ENCODE measurements around the gene TBL2. TPM values are rescaled to one million over a fixed set of nuclear protein-coding genes. Genes with fewer than 3 reads are reported as not detected.

The TBL2 gene
- total RNA-seq, 1 experiment from 2014 or later = 60.1 TPM

DNA sequence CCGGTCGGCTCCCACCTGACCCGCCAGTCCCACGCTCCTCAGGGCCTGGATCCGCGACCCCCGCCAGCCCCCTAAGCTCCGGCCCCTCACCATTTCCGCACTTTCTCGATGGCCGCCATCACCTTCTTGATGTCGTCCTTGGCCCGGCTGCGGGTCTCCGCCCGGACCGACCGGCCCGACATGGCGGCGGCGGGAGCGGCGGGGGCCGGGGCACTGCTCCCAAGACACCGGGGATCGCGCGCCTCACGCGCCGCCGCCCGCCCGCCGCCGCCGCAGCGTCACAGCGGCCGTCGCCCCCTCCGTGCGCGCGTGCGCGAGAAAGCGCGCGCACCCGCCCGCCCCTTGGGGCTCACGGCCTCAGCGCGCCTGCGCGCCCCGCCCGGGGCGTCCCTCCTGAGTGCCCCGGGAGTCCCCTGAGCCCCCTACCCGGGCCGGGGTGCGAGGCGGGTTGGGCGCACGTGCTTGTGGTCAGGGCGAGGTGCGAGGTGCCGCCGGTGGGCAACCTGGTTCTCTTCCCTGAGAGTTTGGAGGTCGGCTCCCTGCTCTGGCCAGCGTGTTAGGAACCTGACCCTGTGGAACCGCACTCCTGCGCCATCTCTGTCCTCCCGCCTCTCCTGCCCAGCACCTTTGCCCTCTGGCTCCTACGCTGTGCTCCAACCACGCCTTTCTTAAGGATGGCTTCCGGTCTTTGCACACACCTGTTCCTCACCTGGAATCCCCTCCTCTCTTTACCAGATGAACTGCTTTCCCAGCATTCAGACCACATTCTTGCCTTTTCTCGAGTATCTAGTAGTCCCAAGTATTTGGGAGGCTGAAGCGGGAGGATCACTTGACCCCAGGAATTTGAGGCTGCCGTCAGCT lies 20.8 kb downstream of the TBL2 start, which contains the start of gene BCL7B:
Gene BCL7B (minus strand): TSS at position 294 of the 861 bp plus-strand sequence. CDS start 112 bp downstream, at position 182.
- Histone ChIP-seq H3K4me1 (ENCODE audit: control insufficient read depth, insufficient read depth, low read length) (peaks cover 11% of the 10 kb centered on the region), H3K27ac (ENCODE audit: low read length) (peak within 1 kb of the TSS; percentile 73), H3K36me3 (ENCODE audit: control insufficient read depth, insufficient read depth, low read length) (no peaks in the 10 kb centered on the region), H3K27me3 (ENCODE audit: control insufficient read depth, insufficient read depth, low read length) (no peaks in the 10 kb centered on the region), H3K9me3 (ENCODE audit: control insufficient read depth, insufficient read depth, low read depth, low read length) (no peaks in the 10 kb centered on the region), H3K4me3 (ENCODE audit: low read depth in 2 of 2, low read length in 2 of 2) (peak within 1 kb of the TSS; percentile 57 to 99)
- no TSS peak for BruUV-seq (replicated peaks)
- peak; percentile 54 for DNase-seq (ENCODE audit: low read depth, low spot score)
- POLR2A ChIA-PET = interaction anchor here (0.5 to 1.1 kb wide), 5 partner anchors 9 to 115 kb away, joined by 3 to 7 read pairs (median 4); partner anchors contain the start of gene BAZ1B
- peak; percentile 83 for ATAC-seq
- in situ Hi-C loops (cut with HindIII; ENCODE audit: low pct_unique_long_range_greater_than_20kb, low sequenced_read_pairs) (no loop called here), intact Hi-C loops (cut with micrococcal nuclease; ENCODE audit: unreplicated experiment) (loop anchor here (5.0 kb wide), 1 partner anchor 35 kb away; the partner anchor contains the start of gene BAZ1B)
- TF ChIP-seq REST (IDR thresholded peaks at IDR 0.05; ENCODE audit: insufficient read depth in 1 of 2, low read depth in 2 of 2, low read length in 1 of 2) (0 out of 4 replicates have a peak, but pooled peaks of 1 of the 2 experiments have one; percentile 30), POLR2AphosphoS5 (IDR thresholded peaks at IDR 0.05; ENCODE audit: low read depth, low read length) (peak; percentile 86), TCF7L2 (IDR thresholded peaks at IDR 0.05; ENCODE audit: low read depth, low read length) (0 out of 2 replicates have a peak, but pooled peaks have one; percentile 18), SIN3A (IDR thresholded peaks at IDR 0.05; ENCODE audit: borderline replicate concordance, insufficient read depth, low read depth, low read length) (no peak; the same call in 1 of the 2 replicates)
- TF ChIP-seq, protein P1, sequence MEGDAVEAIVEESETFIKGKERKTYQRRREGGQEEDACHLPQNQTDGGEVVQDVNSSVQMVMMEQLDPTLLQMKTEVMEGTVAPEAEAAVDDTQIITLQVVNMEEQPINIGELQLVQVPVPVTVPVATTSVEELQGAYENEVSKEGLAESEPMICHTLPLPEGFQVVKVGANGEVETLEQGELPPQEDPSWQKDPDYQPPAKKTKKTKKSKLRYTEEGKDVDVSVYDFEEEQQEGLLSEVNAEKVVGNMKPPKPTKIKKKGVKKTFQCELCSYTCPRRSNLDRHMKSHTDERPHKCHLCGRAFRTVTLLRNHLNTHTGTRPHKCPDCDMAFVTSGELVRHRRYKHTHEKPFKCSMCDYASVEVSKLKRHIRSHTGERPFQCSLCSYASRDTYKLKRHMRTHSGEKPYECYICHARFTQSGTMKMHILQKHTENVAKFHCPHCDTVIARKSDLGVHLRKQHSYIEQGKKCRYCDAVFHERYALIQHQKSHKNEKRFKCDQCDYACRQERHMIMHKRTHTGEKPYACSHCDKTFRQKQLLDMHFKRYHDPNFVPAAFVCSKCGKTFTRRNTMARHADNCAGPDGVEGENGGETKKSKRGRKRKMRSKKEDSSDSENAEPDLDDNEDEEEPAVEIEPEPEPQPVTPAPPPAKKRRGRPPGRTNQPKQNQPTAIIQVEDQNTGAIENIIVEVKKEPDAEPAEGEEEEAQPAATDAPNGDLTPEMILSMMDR (IDR thresholded peaks at IDR 0.05) = no peak
- CTCF ChIA-PET = no interaction called here

DNA sequence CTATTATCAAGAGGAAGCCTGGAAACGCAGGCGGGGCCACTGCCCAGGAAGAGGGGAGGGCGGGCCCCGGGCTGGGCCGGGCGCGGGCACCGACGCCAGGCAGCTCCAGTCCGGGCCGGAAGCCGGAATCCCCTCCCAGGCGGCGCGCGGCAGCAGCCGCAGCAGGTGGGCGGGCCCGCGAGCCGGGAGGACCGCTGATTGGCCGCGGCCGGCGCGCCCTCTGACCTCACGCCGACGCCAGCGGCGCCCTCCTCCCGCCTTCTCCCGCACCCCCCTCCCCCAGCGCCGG lies 21.3 kb downstream of the TBL2 start:
- peak overlapping the region; percentile 52 for H3K27ac ChIP-seq (ENCODE audit: low read length)
- DNase-seq (ENCODE audit: low read depth, low spot score) = peak; percentile 56
- intact Hi-C loops (cut with micrococcal nuclease; ENCODE audit: unreplicated experiment) = loop anchor here (5.0 kb wide), 1 partner anchor 35 kb away; the partner anchor contains the start of gene BAZ1B
- POLR2A ChIA-PET = interaction anchor here (0.6 to 1.1 kb wide), 4 partner anchors 10 to 115 kb away, joined by 4 to 7 read pairs (median 5); partner anchors contain the start of gene BAZ1B
- H3K36me3 ChIP-seq (ENCODE audit: control insufficient read depth, insufficient read depth, low read length) = no peaks in the 10 kb centered on the region
- peak overlapping the region; percentile 57 to 99 for H3K4me3 ChIP-seq (ENCODE audit: low read depth in 2 of 2, low read length in 2 of 2)
- in situ Hi-C loops (cut with HindIII; ENCODE audit: low pct_unique_long_range_greater_than_20kb, low sequenced_read_pairs) = no loop called here
- no TSS peak for BruUV-seq (replicated peaks)
- peak; percentile 95 for ATAC-seq
- TF ChIP-seq, protein P1 (IDR thresholded peaks at IDR 0.05) = no peak
- TF ChIP-seq SIN3A (IDR thresholded peaks at IDR 0.05; ENCODE audit: borderline replicate concordance, insufficient read depth, low read depth, low read length) = peak; percentile 91; the same call in 1 of the 2 replicates
- TF ChIP-seq POLR2AphosphoS5 (IDR thresholded peaks at IDR 0.05; ENCODE audit: low read depth, low read length) = peak; percentile 34; the same call in 1 of the 2 replicates
- no peaks in the 10 kb centered on the region for H3K27me3 ChIP-seq (ENCODE audit: control insufficient read depth, insufficient read depth, low read length)
- CTCF ChIA-PET = interaction anchor here (0.6 kb wide), 1 partner anchor 97 kb away, joined by 3 read pairs; no protein-coding TSS in a partner anchor
- no peaks in the 10 kb centered on the region for H3K9me3 ChIP-seq (ENCODE audit: control insufficient read depth, insufficient read depth, low read depth, low read length)
- peaks cover 11% of the 10 kb centered on the region for H3K4me1 ChIP-seq (ENCODE audit: control insufficient read depth, insufficient read depth, low read length)
